ENCODE measurements around the gene GTF3C5.

Gene GTF3C5

GRCh38 chr9:133044125-133044524 lies 13.3 kb downstream of the GTF3C5 start:
- Histone ChIP-seq H3K79me1 (ENCODE audit: low read length) (peaks cover 7% of the 10 kb centered on the region), H3K36me3 (ENCODE audit: control insufficient read depth, insufficient read depth, low read length) (peaks cover 20% of the 10 kb centered on the region), H3K4ac (ENCODE audit: low read depth, low read length) (no peak overlapping the region), H2AK5ac (ENCODE audit: low read length) (no peak overlapping the region), H3K56ac (ENCODE audit: low read length) (no peak overlapping the region), H3K4me3 (ENCODE audit: low read length) (no peak overlapping the region), H3K18ac (ENCODE audit: low read length) (no peak overlapping the region), H3K9ac (ENCODE audit: low read length) (no peak overlapping the region), H4K8ac (ENCODE audit: low read depth, low read length) (no peak overlapping the region), H2BK5ac (ENCODE audit: low read length) (no peak overlapping the region), H3K4me2 (ENCODE audit: low read length) (no peak overlapping the region), H3K27me3 (ENCODE audit: insufficient read depth, low read length, poor library complexity) (no peaks in the 10 kb centered on the region), H4K5ac (ENCODE audit: low read length) (no peak overlapping the region), H3K79me2 (ENCODE audit: control insufficient read depth, insufficient read depth, low read length) (peaks cover 2% of the 10 kb centered on the region), H2BK120ac (ENCODE audit: low read depth, low read length) (no peak overlapping the region), H3K27ac (ENCODE audit: low read depth, low read length) (no peak overlapping the region), H3K23ac (ENCODE audit: low read length) (no peak overlapping the region), H2BK15ac (replicated peaks; ENCODE audit: low read depth) (no peak overlapping the region), H3K4me1 (ENCODE audit: control insufficient read depth, low read depth, low read length) (no peaks in the 10 kb centered on the region)
- DNase-seq, result no peak
- no CpG with 5 or more reads among the region's 6 CpGs for WGBS (ENCODE audit: extremely low coverage, insufficient coverage, low lambda C conversion rate)

GRCh38 chr9:133044661-133045060 lies 13.9 kb downstream of the GTF3C5 start:
- no peak overlapping the region for H3K56ac ChIP-seq (ENCODE audit: low read length)
- peaks cover 2% of the 10 kb centered on the region for H3K79me2 ChIP-seq (ENCODE audit: control insufficient read depth, insufficient read depth, low read length)
- no peak overlapping the region for H2BK5ac ChIP-seq (ENCODE audit: low read length)
- no peak overlapping the region for H2AK5ac ChIP-seq (ENCODE audit: low read length)
- H3K9ac ChIP-seq (ENCODE audit: low read length), result no peak overlapping the region
- no peak overlapping the region for H3K23ac ChIP-seq (ENCODE audit: low read length)
- H3K4me1 ChIP-seq (ENCODE audit: control insufficient read depth, low read depth, low read length), result no peaks in the 10 kb centered on the region
- H3K27ac ChIP-seq (ENCODE audit: low read depth, low read length), result no peak overlapping the region
- H4K8ac ChIP-seq (ENCODE audit: low read depth, low read length), result no peak overlapping the region
- peaks cover 20% of the 10 kb centered on the region for H3K36me3 ChIP-seq (ENCODE audit: control insufficient read depth, insufficient read depth, low read length)
- H3K27me3 ChIP-seq (ENCODE audit: insufficient read depth, low read length, poor library complexity), result no peaks in the 10 kb centered on the region
- H3K79me1 ChIP-seq (ENCODE audit: low read length), result peaks cover 7% of the 10 kb centered on the region
- no peak overlapping the region for H3K4me3 ChIP-seq (ENCODE audit: low read length)
- no peak overlapping the region for H3K4ac ChIP-seq (ENCODE audit: low read depth, low read length)
- H2BK15ac ChIP-seq (replicated peaks; ENCODE audit: low read depth), result no peak overlapping the region
- no peak overlapping the region for H3K4me2 ChIP-seq (ENCODE audit: low read length)
- no peak for DNase-seq
- H2BK120ac ChIP-seq (ENCODE audit: low read depth, low read length), result no peak overlapping the region
- no peak overlapping the region for H3K18ac ChIP-seq (ENCODE audit: low read length)
- WGBS (ENCODE audit: extremely low coverage, insufficient coverage, low lambda C conversion rate), result no CpG with 5 or more reads among the region's 11 CpGs
- no peak overlapping the region for H4K5ac ChIP-seq (ENCODE audit: low read length)

- no peak overlapping the region for H2BK120ac ChIP-seq (ENCODE audit: low read depth, low read length)
- WGBS (ENCODE audit: extremely low coverage, insufficient coverage, low lambda C conversion rate), result no CpG with 5 or more reads among the region's 15 CpGs
- H3K4ac ChIP-seq (ENCODE audit: low read depth, low read length), result no peak overlapping the region
- H3K27ac ChIP-seq (ENCODE audit: low read depth, low read length), result no peak overlapping the region
- no peak for DNase-seq
- no peak overlapping the region for H3K18ac ChIP-seq (ENCODE audit: low read length)
- no peak overlapping the region for H2AK5ac ChIP-seq (ENCODE audit: low read length)
- H2BK5ac ChIP-seq (ENCODE audit: low read length), result no peak overlapping the region
- H3K4me3 ChIP-seq (ENCODE audit: low read length), result no peak overlapping the region
- H3K79me2 ChIP-seq (ENCODE audit: control insufficient read depth, insufficient read depth, low read length), result peaks cover under 1% of the 10 kb centered on the region
- H3K36me3 ChIP-seq (ENCODE audit: control insufficient read depth, insufficient read depth, low read length), result peaks cover 20% of the 10 kb centered on the region
- H3K4me1 ChIP-seq (ENCODE audit: control insufficient read depth, low read depth, low read length), result no peaks in the 10 kb centered on the region
- H2BK15ac ChIP-seq (replicated peaks; ENCODE audit: low read depth), result no peak overlapping the region
- no peak overlapping the region for H3K56ac ChIP-seq (ENCODE audit: low read length)
- H3K79me1 ChIP-seq (ENCODE audit: low read length), result peaks cover 7% of the 10 kb centered on the region
- no peak overlapping the region for H3K23ac ChIP-seq (ENCODE audit: low read length)
- H3K4me2 ChIP-seq (ENCODE audit: low read length), result no peak overlapping the region
- H3K9ac ChIP-seq (ENCODE audit: low read length), result no peak overlapping the region
- no peak overlapping the region for H4K8ac ChIP-seq (ENCODE audit: low read depth, low read length)
- no peak overlapping the region for H4K5ac ChIP-seq (ENCODE audit: low read length)
- H3K27me3 ChIP-seq (ENCODE audit: insufficient read depth, low read length, poor library complexity), result no peaks in the 10 kb centered on the region
Observed at GRCh38 chr9:133045132-133045531, 14.3 kb downstream of the GTF3C5 start.

GRCh38 chr9:133046196-133046899 lies 15.6 kb downstream of the GTF3C5 start:
- Histone ChIP-seq H3K23ac (ENCODE audit: low read length) (no peak overlapping the region), H3K27me3 (ENCODE audit: insufficient read depth, low read length, poor library complexity) (no peaks in the 10 kb centered on the region), H3K27ac (ENCODE audit: low read depth, low read length) (no peak overlapping the region), H3K36me3 (ENCODE audit: control insufficient read depth, insufficient read depth, low read length) (peaks cover 20% of the 10 kb centered on the region), H2BK15ac (replicated peaks; ENCODE audit: low read depth) (no peak overlapping the region), H2BK120ac (ENCODE audit: low read depth, low read length) (no peak overlapping the region), H3K4ac (ENCODE audit: low read depth, low read length) (no peak overlapping the region), H3K79me1 (ENCODE audit: low read length) (peaks cover 3% of the 10 kb centered on the region), H3K4me1 (ENCODE audit: control insufficient read depth, low read depth, low read length) (no peaks in the 10 kb centered on the region), H3K79me2 (ENCODE audit: control insufficient read depth, insufficient read depth, low read length) (no peaks in the 10 kb centered on the region), H3K56ac (ENCODE audit: low read length) (no peak overlapping the region), H3K18ac (ENCODE audit: low read length) (no peak overlapping the region), H3K4me3 (ENCODE audit: low read length) (no peak overlapping the region), H3K4me2 (ENCODE audit: low read length) (no peak overlapping the region), H2AK5ac (ENCODE audit: low read length) (no peak overlapping the region), H3K9ac (ENCODE audit: low read length) (no peak overlapping the region), H4K5ac (ENCODE audit: low read length) (no peak overlapping the region), H2BK5ac (ENCODE audit: low read length) (no peak overlapping the region), H4K8ac (ENCODE audit: low read depth, low read length) (no peak overlapping the region)
- WGBS (ENCODE audit: extremely low coverage, insufficient coverage, low lambda C conversion rate), result no CpG with 5 or more reads among the region's 9 CpGs
- DNase-seq, result no peak

GRCh38 chr9:133046900-133047295 lies 16.1 kb downstream of the GTF3C5 start:
- no peak overlapping the region for H4K8ac ChIP-seq (ENCODE audit: low read depth, low read length)
- H3K79me1 ChIP-seq (ENCODE audit: low read length), result peaks cover 2% of the 10 kb centered on the region
- no peak overlapping the region for H3K4me3 ChIP-seq (ENCODE audit: low read length)
- no CpG with 5 or more reads among the region's 7 CpGs for WGBS (ENCODE audit: extremely low coverage, insufficient coverage, low lambda C conversion rate)
- H3K4me1 ChIP-seq (ENCODE audit: control insufficient read depth, low read depth, low read length), result no peaks in the 10 kb centered on the region
- H3K4me2 ChIP-seq (ENCODE audit: low read length), result no peak overlapping the region
- DNase-seq, result no peak
- no peak overlapping the region for H3K27ac ChIP-seq (ENCODE audit: low read depth, low read length)
- H3K4ac ChIP-seq (ENCODE audit: low read depth, low read length), result no peak overlapping the region
- no peaks in the 10 kb centered on the region for H3K79me2 ChIP-seq (ENCODE audit: control insufficient read depth, insufficient read depth, low read length)
- H3K18ac ChIP-seq (ENCODE audit: low read length), result no peak overlapping the region
- no peaks in the 10 kb centered on the region for H3K27me3 ChIP-seq (ENCODE audit: insufficient read depth, low read length, poor library complexity)
- peaks cover 20% of the 10 kb centered on the region for H3K36me3 ChIP-seq (ENCODE audit: control insufficient read depth, insufficient read depth, low read length)
- H2AK5ac ChIP-seq (ENCODE audit: low read length), result no peak overlapping the region
- H2BK120ac ChIP-seq (ENCODE audit: low read depth, low read length), result no peak overlapping the region
- H4K5ac ChIP-seq (ENCODE audit: low read length), result no peak overlapping the region
- H3K23ac ChIP-seq (ENCODE audit: low read length), result no peak overlapping the region
- no peak overlapping the region for H3K9ac ChIP-seq (ENCODE audit: low read length)
- H2BK5ac ChIP-seq (ENCODE audit: low read length), result no peak overlapping the region
- no peak overlapping the region for H3K56ac ChIP-seq (ENCODE audit: low read length)
- no peak overlapping the region for H2BK15ac ChIP-seq (replicated peaks; ENCODE audit: low read depth)

- no peak overlapping the region for H3K18ac ChIP-seq (ENCODE audit: low read length)
- H2BK120ac ChIP-seq (ENCODE audit: low read depth, low read length), result no peak overlapping the region
- no peak overlapping the region for H2BK15ac ChIP-seq (replicated peaks; ENCODE audit: low read depth)
- no peak overlapping the region for H2BK5ac ChIP-seq (ENCODE audit: low read length)
- H3K4me1 ChIP-seq (ENCODE audit: control insufficient read depth, low read depth, low read length), result no peaks in the 10 kb centered on the region
- no peak overlapping the region for H3K27ac ChIP-seq (ENCODE audit: low read depth, low read length)
- H3K9ac ChIP-seq (ENCODE audit: low read length), result no peak overlapping the region
- H3K4ac ChIP-seq (ENCODE audit: low read depth, low read length), result no peak overlapping the region
- no peaks in the 10 kb centered on the region for H3K27me3 ChIP-seq (ENCODE audit: insufficient read depth, low read length, poor library complexity)
- no peaks in the 10 kb centered on the region for H3K79me1 ChIP-seq (ENCODE audit: low read length)
- no peak overlapping the region for H4K8ac ChIP-seq (ENCODE audit: low read depth, low read length)
- no CpG with 5 or more reads among the region's 5 CpGs for WGBS (ENCODE audit: extremely low coverage, insufficient coverage, low lambda C conversion rate)
- H4K5ac ChIP-seq (ENCODE audit: low read length), result no peak overlapping the region
- no peak overlapping the region for H2AK5ac ChIP-seq (ENCODE audit: low read length)
- no peak overlapping the region for H3K23ac ChIP-seq (ENCODE audit: low read length)
- peak; percentile 51 for DNase-seq
- no peak overlapping the region for H3K4me2 ChIP-seq (ENCODE audit: low read length)
- H3K4me3 ChIP-seq (ENCODE audit: low read length), result no peak overlapping the region
- no peak overlapping the region for H3K56ac ChIP-seq (ENCODE audit: low read length)
- peaks cover 16% of the 10 kb centered on the region for H3K36me3 ChIP-seq (ENCODE audit: control insufficient read depth, insufficient read depth, low read length)
- H3K79me2 ChIP-seq (ENCODE audit: control insufficient read depth, insufficient read depth, low read length), result no peaks in the 10 kb centered on the region
Observed at GRCh38 chr9:133048595-133048994, 17.8 kb downstream of the GTF3C5 start.

Data from mesendoderm (in vitro differentiated cells).